Skeletal muscle tissue (tissue), 4 donors: ENCODE results near the gene LSM8. TPM values are rescaled to one million over a fixed set of nuclear protein-coding genes. Genes with fewer than 3 reads are reported as not detected.

Experiments used
- H3K27ac ChIP-seq: one replicate; pipeline ENCODE4 v1.7.0; 2013; ENCODE audit warnings: mild to moderate bottlenecking, low read depth, low read length, inconsistent platforms
- H3K27me3 ChIP-seq, 3 donors: one replicate each; pipeline ENCODE4 v1.7.0; 2013; ENCODE audit warnings: low read length in 3 of 3; ENCODE audit not compliant: control insufficient read depth in 3 of 3, insufficient read depth in 3 of 3
- H3K36me3 ChIP-seq, 3 donors: one replicate each; pipeline ENCODE4 v1.7.0; 2013; ENCODE audit warnings: low read length in 3 of 3; ENCODE audit not compliant: control insufficient read depth in 3 of 3, insufficient read depth in 3 of 3
- H3K4me1 ChIP-seq, 3 donors: one replicate each; pipeline ENCODE4 v1.7.0; 2013; ENCODE audit warnings: low read length in 3 of 3, mild to moderate bottlenecking in 3 of 3; ENCODE audit not compliant: control insufficient read depth in 3 of 3, insufficient read depth in 3 of 3
- H3K4me3 ChIP-seq, 3 donors: one replicate each; pipeline ENCODE4 v1.7.0; 2013; ENCODE audit warnings: low read length in 3 of 3
- H3K9ac ChIP-seq, 3 donors: one replicate each; pipeline ENCODE4 v1.7.0; 2013; ENCODE audit warnings: low read length in 3 of 3, mild to moderate bottlenecking in 3 of 3, moderate library complexity in 2 of 3, low read depth in 1 of 3
- H3K9me3 ChIP-seq, 3 donors: one replicate each; pipeline ENCODE4 v1.7.0; 2013; ENCODE audit warnings: low read length in 3 of 3; ENCODE audit not compliant: control insufficient read depth in 3 of 3
- total RNA-seq: library from RNA; depleted of rRNA; stranded (reverse); fragments of >200 nt; gene quantifications from one replicate; pipeline ENCODE4 v1.2.3, GENCODE V29; 2014
- donor health status: Osteomylitis.

The LSM8 gene
- total RNA-seq, 1 donor from 2014 or later, result 20.9 TPM

- Histone ChIP-seq H3K36me3 (no peaks in the 10 kb centered on the region), H3K4me3 (no peak overlapping the region), H3K4me1 (no peaks in the 10 kb centered on the region), H3K27ac (no peak overlapping the region), H3K27me3 (no peaks in the 10 kb centered on the region), H3K9me3 (no peaks in the 10 kb centered on the region), H3K9ac (no peak overlapping the region)
Measured at GRCh38 chr7:118158766-118159165, 25.2 kb upstream of the LSM8 start.

- Histone ChIP-seq H3K4me3 (no peak overlapping the region), H3K36me3 (no peaks in the 10 kb centered on the region), H3K4me1 (no peaks in the 10 kb centered on the region), H3K27ac (no peak overlapping the region), H3K27me3 (no peaks in the 10 kb centered on the region), H3K9ac (no peak overlapping the region), H3K9me3 (no peaks in the 10 kb centered on the region)
Measured at GRCh38 chr7:118169146-118169545, 14.8 kb upstream of the LSM8 start.

GRCh38 chr7:118175740-118176139 is 8.2 kb upstream of the LSM8 start:
- Histone ChIP-seq H3K36me3 (no peaks in the 10 kb centered on the region), H3K27ac (no peak overlapping the region), H3K9me3 (no peaks in the 10 kb centered on the region), H3K4me1 (no peaks in the 10 kb centered on the region), H3K9ac (no peak overlapping the region), H3K4me3 (no peak overlapping the region), H3K27me3 (no peaks in the 10 kb centered on the region)

GRCh38 chr7:118179191-118179590 is 4.8 kb upstream of the LSM8 start:
- Histone ChIP-seq H3K4me1 (peaks cover 4 to 9% (median 8%) of the 10 kb centered on the region in 3 donors), H3K4me3 (no peak overlapping the region), H3K9ac (no peak overlapping the region), H3K9me3 (no peaks in the 10 kb centered on the region), H3K27ac (no peak overlapping the region), H3K27me3 (no peaks in the 10 kb centered on the region), H3K36me3 (no peaks in the 10 kb centered on the region)

- Histone ChIP-seq H3K27ac (peak overlapping the region; percentile 81), H3K36me3 (peaks cover 0 to 7% (median 3%) of the 10 kb centered on the region in 3 donors)
Measured at GRCh38 chr7:118182593-118183427, 1.2 kb upstream of the LSM8 start.

GRCh38 chr7:118183428-118183785 is 557 bp upstream of the LSM8 start:
- H3K27ac ChIP-seq, result peak overlapping the region; percentile 81
- peaks cover 0 to 13% (median 3%) of the 10 kb centered on the region in 3 donors for H3K36me3 ChIP-seq
- H3K4me1 ChIP-seq, result peaks cover 10 to 20% (median 17%) of the 10 kb centered on the region in 3 donors
- H3K9me3 ChIP-seq, result no peaks in the 10 kb centered on the region
- no peaks in the 10 kb centered on the region for H3K27me3 ChIP-seq
- H3K9ac ChIP-seq, result peak overlapping the region; percentile 72 to 99 (median 93)
- H3K4me3 ChIP-seq, result peak overlapping the region; percentile 80 to 95 (median 89)

More at GRCh38 chr7:118182593-118183427, 1.2 kb upstream of the LSM8 start:
- H3K27me3 ChIP-seq, result no peaks in the 10 kb centered on the region
- H3K9ac ChIP-seq, result peak overlapping the region; percentile 72 to 99 (median 93)
- H3K9me3 ChIP-seq, result no peaks in the 10 kb centered on the region
- H3K4me1 ChIP-seq, result peaks cover 10 to 20% (median 17%) of the 10 kb centered on the region in 3 donors
- peak overlapping the region; percentile 80 to 95 (median 89) for H3K4me3 ChIP-seq

GRCh38 chr7:118184565-118184940 is 589 bp downstream of the LSM8 start:
- Histone ChIP-seq H3K27me3 (no peaks in the 10 kb centered on the region), H3K4me1 (peaks cover 10 to 20% (median 17%) of the 10 kb centered on the region in 3 donors), H3K9me3 (no peaks in the 10 kb centered on the region), H3K27ac (peak overlapping the region; percentile 81), H3K9ac (peak overlapping the region; percentile 72 to 99 (median 93)), H3K36me3 (peaks cover 3 to 23% (median 6%) of the 10 kb centered on the region in 3 donors), H3K4me3 (peak overlapping the region; percentile 80 to 95 (median 89))

GRCh38 chr7:118185163-118185860 is 1.3 kb downstream of the LSM8 start:
- Histone ChIP-seq H3K36me3 (peaks cover 3 to 23% (median 7%) of the 10 kb centered on the region in 3 donors), H3K27me3 (no peaks in the 10 kb centered on the region), H3K9me3 (no peaks in the 10 kb centered on the region), H3K27ac (no peak overlapping the region), H3K4me1 (peaks cover 10 to 20% (median 17%) of the 10 kb centered on the region in 3 donors), H3K9ac (peak overlapping the region; percentile 8 to 99 (median 72)), H3K4me3 (peak overlapping the region in 2 of 3 donors; percentile 80 to 95)

GRCh38 chr7:118186501-118186900 is 2.5 kb downstream of the LSM8 start:
- H3K27me3 ChIP-seq, result no peaks in the 10 kb centered on the region
- peaks cover 10 to 20% (median 17%) of the 10 kb centered on the region in 3 donors for H3K4me1 ChIP-seq
- no peak overlapping the region for H3K4me3 ChIP-seq
- H3K36me3 ChIP-seq, result peaks cover 3 to 23% (median 8%) of the 10 kb centered on the region in 3 donors
- no peak overlapping the region for H3K9ac ChIP-seq
- H3K27ac ChIP-seq, result no peak overlapping the region
- no peaks in the 10 kb centered on the region for H3K9me3 ChIP-seq

- no peaks in the 10 kb centered on the region for H3K27me3 ChIP-seq
- H3K9me3 ChIP-seq, result no peaks in the 10 kb centered on the region
- H3K4me3 ChIP-seq, result no peak overlapping the region
- no peak overlapping the region for H3K27ac ChIP-seq
- no peaks in the 10 kb centered on the region for H3K4me1 ChIP-seq
- no peak overlapping the region for H3K9ac ChIP-seq
- H3K36me3 ChIP-seq, result peaks cover 0 to 5% (median 4%) of the 10 kb centered on the region in 3 donors
Measured at GRCh38 chr7:118194571-118194970, 10.6 kb downstream of the LSM8 start.
